A673 (cell line): Measurements from ENCODE around the gene PSMF1. TPM values are rescaled to one million over a fixed set of nuclear protein-coding genes. Genes with fewer than 3 reads are reported as not detected.

Experiments
- BruUV-seq: library from RNA; stranded (reverse); fragments of 400-500 nt; replicated peaks from 2 replicates; lab custom pipeline; 2021; lab: Mats Ljungman, UMichigan
- CTCF ChIA-PET: fragments of 300-600 bp; sonication (Branson Sonifier 250); formaldehyde crosslinking; loops from one replicate; lab custom pipeline; 2022; ENCODE audit warnings: antibody characterized with exemption; lab: Charles Lee
- POLR2A ChIA-PET: fragments of 300-600 bp; sonication (Branson Sonifier 250); formaldehyde crosslinking; loops from one replicate; lab custom pipeline; 2022; ENCODE audit warnings: antibody characterized with exemption; ENCODE audit not compliant: low non-redundant PET; lab: Charles Lee
- DNase-seq: peaks from one replicate; pipeline ENCODE4 v3.0.0-alpha.2; 2015; ENCODE audit warnings: low spot score
- H3K27ac ChIP-seq: fragments of 200-600 bp; sonication (generic); 2 replicates; pipeline ENCODE4 v1.5.1; 2016; ENCODE audit warnings: mixed run types, low read depth, mild to moderate bottlenecking, mixed read lengths, antibody characterized with exemption, low read length; ENCODE audit not compliant: poor library complexity, severe bottlenecking
- H3K27me3 ChIP-seq: fragments of 200-600 bp; sonication (generic); replicated peaks from 2 replicates; pipeline ENCODE4 v1.6.1; 2017; ENCODE audit warnings: mixed run types, low read depth, mild to moderate bottlenecking, mixed read lengths, antibody characterized with exemption, low read length; ENCODE audit not compliant: insufficient read depth, poor library complexity
- H3K36me3 ChIP-seq: fragments of 200-600 bp; sonication (generic); 2 replicates; pipeline ENCODE4 v1.6.1; 2016; ENCODE audit warnings: mixed run types, mild to moderate bottlenecking, mixed read lengths, antibody characterized with exemption, low read length; ENCODE audit not compliant: insufficient read depth, poor library complexity, severe bottlenecking
- H3K4me1 ChIP-seq: fragments of 200-600 bp; sonication (generic); 2 replicates; pipeline ENCODE4 v1.6.1; 2017; ENCODE audit warnings: mixed run types, mild to moderate bottlenecking, mixed read lengths, antibody characterized with exemption, low read length; ENCODE audit not compliant: insufficient read depth, poor library complexity, severe bottlenecking
- H3K4me3 ChIP-seq: fragments of 200-600 bp; sonication (generic); 2 replicates; pipeline ENCODE4 v1.5.1; 2016; ENCODE audit warnings: low read depth, mixed run types, mild to moderate bottlenecking, mixed read lengths, low read length; ENCODE audit not compliant: poor library complexity, severe bottlenecking
- H3K9me3 ChIP-seq: fragments of 200-600 bp; sonication (generic); 2 replicates; pipeline ENCODE4 v1.6.1; 2016; ENCODE audit warnings: mixed run types, low read depth, mild to moderate bottlenecking, mixed read lengths, antibody characterized with exemption, low read length; ENCODE audit not compliant: poor library complexity, severe bottlenecking
- EZH2 ChIP-seq: fragments of 200-600 bp; sonication (generic); IDR thresholded peaks from 2 replicates; pipeline ENCODE4 v1.6.1; 2017; ENCODE audit warnings: borderline replicate concordance, low read depth, mild to moderate bottlenecking, mixed read lengths, antibody characterized with exemption, low read length; ENCODE audit not compliant: poor library complexity, severe bottlenecking
- intact Hi-C: fragments of 100-400 bp; cut with micrococcal nuclease; formaldehyde crosslinking; loops from one replicate; pipeline ENCODE4 v1.10.0; 2022; ENCODE audit not compliant: unreplicated experiment
- total RNA-seq: library from RNA; stranded (reverse); gene quantifications from 2 replicates; pipeline ENCODE4 v1.2.3, GENCODE V29; 2021
- TF ChIP-seq, protein P1 (sequence below): fragments of 300-800, 200-600 bp; sonication (generic); conservative IDR thresholded peaks from 2 replicates; pipeline ENCODE4 v1.5.1; 2017; ENCODE audit warnings: low read depth, mild to moderate bottlenecking, antibody characterized with exemption, low read length, moderate library complexity, mixed read lengths

PSMF1 gene
- total RNA-seq, 1 experiment from 2014 or later = 130 TPM

DNA sequence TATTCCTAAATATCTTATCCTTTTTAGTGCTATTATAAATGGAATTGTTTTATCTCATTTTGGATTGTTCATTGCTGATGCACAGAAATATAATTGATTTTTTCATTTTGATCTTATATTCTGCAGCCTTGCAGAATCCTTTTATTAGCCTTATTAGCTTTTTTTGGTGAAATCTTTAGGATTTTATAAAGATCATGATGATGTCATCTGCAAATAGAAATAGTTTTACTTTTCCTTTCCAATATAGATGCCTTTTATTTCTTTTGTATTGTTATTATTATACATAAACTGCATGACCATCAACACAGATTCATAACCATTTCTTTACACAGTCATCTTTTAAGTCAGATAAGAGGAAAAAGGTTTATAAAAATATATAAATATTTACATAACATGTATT, 16.9 kb upstream of the PSMF1 start:
- Histone ChIP-seq H3K27ac (no peak overlapping the region), H3K4me3 (no peak overlapping the region), H3K9me3 (peaks cover 12% of the 10 kb centered on the region), H3K4me1 (no peaks in the 10 kb centered on the region), H3K36me3 (no peaks in the 10 kb centered on the region), H3K27me3 (no peaks in the 10 kb centered on the region)
- TF ChIP-seq, protein P1, sequence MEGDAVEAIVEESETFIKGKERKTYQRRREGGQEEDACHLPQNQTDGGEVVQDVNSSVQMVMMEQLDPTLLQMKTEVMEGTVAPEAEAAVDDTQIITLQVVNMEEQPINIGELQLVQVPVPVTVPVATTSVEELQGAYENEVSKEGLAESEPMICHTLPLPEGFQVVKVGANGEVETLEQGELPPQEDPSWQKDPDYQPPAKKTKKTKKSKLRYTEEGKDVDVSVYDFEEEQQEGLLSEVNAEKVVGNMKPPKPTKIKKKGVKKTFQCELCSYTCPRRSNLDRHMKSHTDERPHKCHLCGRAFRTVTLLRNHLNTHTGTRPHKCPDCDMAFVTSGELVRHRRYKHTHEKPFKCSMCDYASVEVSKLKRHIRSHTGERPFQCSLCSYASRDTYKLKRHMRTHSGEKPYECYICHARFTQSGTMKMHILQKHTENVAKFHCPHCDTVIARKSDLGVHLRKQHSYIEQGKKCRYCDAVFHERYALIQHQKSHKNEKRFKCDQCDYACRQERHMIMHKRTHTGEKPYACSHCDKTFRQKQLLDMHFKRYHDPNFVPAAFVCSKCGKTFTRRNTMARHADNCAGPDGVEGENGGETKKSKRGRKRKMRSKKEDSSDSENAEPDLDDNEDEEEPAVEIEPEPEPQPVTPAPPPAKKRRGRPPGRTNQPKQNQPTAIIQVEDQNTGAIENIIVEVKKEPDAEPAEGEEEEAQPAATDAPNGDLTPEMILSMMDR = no peak
- no peak for TF ChIP-seq EZH2
- CTCF ChIA-PET = no interaction called here
- intact Hi-C loops = no loop called here
- BruUV-seq = no TSS peak
- DNase-seq = no peak
- POLR2A ChIA-PET = no interaction called here

DNA sequence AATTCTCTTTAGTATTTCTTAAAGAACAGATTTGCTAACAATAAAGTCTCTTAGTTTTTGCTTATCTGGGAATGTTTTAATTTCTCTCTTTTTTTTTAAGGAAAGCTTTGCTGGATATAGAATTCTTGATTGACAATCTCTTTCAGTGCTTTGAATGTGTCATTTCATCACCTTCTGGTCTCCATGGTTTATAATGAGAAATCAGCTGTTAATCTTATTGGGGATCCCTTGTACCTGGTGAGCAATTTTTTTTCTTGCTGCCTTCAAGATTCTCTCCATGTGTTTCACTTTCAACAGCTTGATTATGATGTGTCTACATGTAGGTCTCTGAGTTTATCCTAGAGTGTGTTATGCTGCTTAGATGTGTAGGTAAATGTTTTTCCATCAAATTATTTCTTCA, 16.4 kb upstream of the PSMF1 start:
- TF ChIP-seq, protein P1 = no peak
- no peak for TF ChIP-seq EZH2
- Histone ChIP-seq H3K36me3 (no peaks in the 10 kb centered on the region), H3K4me1 (no peaks in the 10 kb centered on the region), H3K9me3 (peaks cover 12% of the 10 kb centered on the region), H3K4me3 (no peak overlapping the region), H3K27ac (no peak overlapping the region), H3K27me3 (no peaks in the 10 kb centered on the region)
- ChIA-PET POLR2A (no interaction called here), CTCF (no interaction called here)
- DNase-seq = no peak
- intact Hi-C loops = no loop called here
- BruUV-seq = no TSS peak

DNA sequence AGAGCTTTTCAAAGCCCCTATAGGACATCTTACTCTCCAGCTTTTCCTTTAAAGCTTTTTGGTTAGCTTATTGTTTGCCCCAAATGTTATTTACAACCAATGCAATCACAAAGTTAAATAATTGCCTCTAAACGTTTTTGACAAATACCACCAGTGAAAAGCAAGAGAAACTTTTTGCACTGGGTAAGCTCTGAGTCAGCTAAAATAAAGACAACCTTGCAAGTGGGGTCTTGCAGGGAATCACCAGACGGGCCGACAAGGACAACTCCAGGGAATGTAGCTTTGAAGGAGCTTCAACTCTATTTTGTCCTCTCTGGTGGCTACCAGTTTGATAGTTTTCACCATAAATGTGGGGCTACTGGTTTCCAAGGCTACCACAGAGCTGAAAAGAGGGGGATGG, 14.7 kb upstream of the PSMF1 start:
- no peak for DNase-seq
- CTCF ChIA-PET = no interaction called here
- Histone ChIP-seq H3K27me3 (no peaks in the 10 kb centered on the region), H3K4me3 (no peak overlapping the region), H3K27ac (no peak overlapping the region), H3K36me3 (no peaks in the 10 kb centered on the region), H3K4me1 (no peaks in the 10 kb centered on the region), H3K9me3 (peaks cover 12% of the 10 kb centered on the region)
- TF ChIP-seq, protein P1 = no peak
- TF ChIP-seq EZH2 = no peak
- POLR2A ChIA-PET = no interaction called here
- intact Hi-C loops = no loop called here
- no TSS peak for BruUV-seq
